DOHH2 (cell line): ENCODE results near the gene PKIG.

ENCODE experiments used
- CTCF ChIP-seq: fragments of 200-600 bp; sonication (generic); IDR thresholded peaks from one replicate; pipeline ENCODE4 v1.5.1; 2014; ENCODE audit warnings: antibody characterized with exemption, mild to moderate bottlenecking, low read depth, low read length; ENCODE audit not compliant: poor library complexity, severe bottlenecking
- EZH2phosphoT487 ChIP-seq: fragments of 200-600 bp; sonication (generic); IDR thresholded peaks from 2 replicates; pipeline ENCODE4 v1.6.1; 2017; ENCODE audit warnings: borderline replicate concordance, mild to moderate bottlenecking, antibody characterized with exemption, low read length, moderate library complexity, mixed read lengths

GRCh38 chr20:44583157-44583556, 778 bp downstream of the PKIG start:
- TF ChIP-seq CTCF (no peak), EZH2phosphoT487 (no peak)
